GM12801 (cell line): ENCODE data around the gene SLCO4C1.

Experiments
- TF ChIP-seq, protein P1 (sequence below): IDR thresholded peaks from one replicate; pipeline ENCODE4 v1.5.1; 2011; ENCODE audit warnings: control low read depth; ENCODE audit not compliant: insufficient read length; ENCODE audit errors: extremely low read depth

SLCO4C1 gene

GRCh38 chr5:102296178-102296817, at the start of gene SLCO4C1:
Gene SLCO4C1, minus strand, starts transcription at chr5:102296284. Its CDS starts 22 bp downstream, at chr5:102296262.
- TF ChIP-seq, protein P1, sequence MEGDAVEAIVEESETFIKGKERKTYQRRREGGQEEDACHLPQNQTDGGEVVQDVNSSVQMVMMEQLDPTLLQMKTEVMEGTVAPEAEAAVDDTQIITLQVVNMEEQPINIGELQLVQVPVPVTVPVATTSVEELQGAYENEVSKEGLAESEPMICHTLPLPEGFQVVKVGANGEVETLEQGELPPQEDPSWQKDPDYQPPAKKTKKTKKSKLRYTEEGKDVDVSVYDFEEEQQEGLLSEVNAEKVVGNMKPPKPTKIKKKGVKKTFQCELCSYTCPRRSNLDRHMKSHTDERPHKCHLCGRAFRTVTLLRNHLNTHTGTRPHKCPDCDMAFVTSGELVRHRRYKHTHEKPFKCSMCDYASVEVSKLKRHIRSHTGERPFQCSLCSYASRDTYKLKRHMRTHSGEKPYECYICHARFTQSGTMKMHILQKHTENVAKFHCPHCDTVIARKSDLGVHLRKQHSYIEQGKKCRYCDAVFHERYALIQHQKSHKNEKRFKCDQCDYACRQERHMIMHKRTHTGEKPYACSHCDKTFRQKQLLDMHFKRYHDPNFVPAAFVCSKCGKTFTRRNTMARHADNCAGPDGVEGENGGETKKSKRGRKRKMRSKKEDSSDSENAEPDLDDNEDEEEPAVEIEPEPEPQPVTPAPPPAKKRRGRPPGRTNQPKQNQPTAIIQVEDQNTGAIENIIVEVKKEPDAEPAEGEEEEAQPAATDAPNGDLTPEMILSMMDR = no peak

DNA sequence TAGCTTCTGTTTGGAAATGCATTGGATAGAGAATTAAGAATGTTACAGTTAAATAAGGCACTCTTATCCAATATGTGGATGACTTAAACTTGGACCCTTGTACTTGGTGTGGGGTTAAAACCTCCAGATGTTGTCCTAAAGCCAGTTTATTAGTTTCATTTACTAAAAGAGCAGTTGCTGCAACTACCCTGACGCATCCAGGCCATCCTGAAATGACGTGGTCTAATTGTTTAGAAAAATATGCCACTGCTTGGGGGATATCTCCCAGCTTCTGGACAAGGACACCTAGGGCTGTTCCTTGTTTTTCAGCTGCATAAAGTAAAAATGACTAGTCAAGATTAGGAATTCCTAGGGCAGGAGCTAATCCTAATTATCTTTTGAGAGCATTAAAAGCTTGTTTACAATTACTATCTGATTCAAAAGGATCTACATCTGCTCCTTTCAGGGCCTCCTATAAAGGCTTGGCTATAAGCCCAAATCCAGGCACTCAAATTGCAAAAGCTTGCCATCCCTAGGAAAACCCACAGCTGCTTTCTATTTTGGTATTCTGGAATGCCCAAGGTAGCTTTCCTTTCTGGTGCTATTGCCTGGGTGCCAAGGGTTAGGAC, 45.7 kb upstream of the SLCO4C1 start:
- TF ChIP-seq, protein P1 = no peak

DNA sequence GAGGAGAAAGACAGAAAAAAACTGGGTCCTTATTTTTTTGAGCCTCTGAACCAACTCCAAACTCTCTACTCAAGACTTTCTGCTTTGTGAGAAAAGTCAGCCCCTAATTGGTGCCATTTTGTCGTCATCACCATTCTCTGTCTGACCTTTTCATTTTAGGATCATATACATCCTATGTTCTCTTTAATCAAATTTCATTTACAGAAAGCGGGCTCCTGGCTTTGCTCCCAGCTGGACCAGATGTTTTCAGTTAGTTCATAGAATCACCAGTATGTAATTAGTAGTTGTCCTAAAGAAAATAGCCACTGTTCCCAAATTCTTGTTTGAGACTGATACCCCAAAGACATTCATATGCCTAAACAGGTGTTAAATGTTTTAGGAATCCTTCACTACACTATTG, 28.6 kb upstream of the SLCO4C1 start:
- TF ChIP-seq, protein P1 = no peak

DNA sequence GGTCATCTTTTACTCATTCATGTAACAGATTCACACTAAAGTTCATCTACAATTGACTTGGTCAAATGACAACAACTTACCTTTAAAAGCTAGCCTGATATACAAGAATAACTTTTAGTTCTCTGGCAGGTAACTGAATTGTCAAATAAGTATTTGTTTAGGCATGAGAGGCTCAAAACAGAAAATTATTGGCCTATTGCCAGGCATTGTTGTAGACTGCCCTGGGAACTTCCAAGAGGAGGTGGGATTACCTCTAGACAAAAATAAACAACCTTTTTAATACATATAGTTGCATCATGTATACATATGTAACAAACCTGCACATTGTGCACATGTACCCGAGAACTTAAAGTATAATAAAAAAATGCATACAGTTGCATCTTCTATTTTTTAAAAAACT, 18.2 kb upstream of the SLCO4C1 start:
- TF ChIP-seq, protein P1 = no peak

DNA sequence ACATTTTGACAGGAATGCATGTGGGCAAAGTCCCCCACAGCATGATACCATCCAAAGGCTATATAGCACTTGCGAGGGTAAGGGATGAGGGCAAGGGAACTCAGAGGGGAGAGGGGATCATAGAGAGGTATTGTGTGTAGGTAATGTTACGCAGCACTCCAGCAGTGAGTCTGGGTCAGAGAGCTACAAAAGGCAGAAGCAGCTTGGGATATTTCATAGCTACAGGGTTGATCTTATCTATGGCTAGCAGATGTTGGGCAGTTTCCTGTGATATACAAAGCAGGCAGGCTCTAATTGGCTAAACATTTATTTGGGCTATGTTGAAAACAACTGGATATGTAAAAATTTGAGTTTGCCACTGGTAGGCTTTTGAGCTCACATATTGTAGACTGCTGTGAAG, 17.8 kb upstream of the SLCO4C1 start:
- TF ChIP-seq, protein P1 = no peak

GRCh38 chr5:102312586-102313370, 16.7 kb upstream of the SLCO4C1 start:
- TF ChIP-seq, protein P1 = no peak

DNA sequence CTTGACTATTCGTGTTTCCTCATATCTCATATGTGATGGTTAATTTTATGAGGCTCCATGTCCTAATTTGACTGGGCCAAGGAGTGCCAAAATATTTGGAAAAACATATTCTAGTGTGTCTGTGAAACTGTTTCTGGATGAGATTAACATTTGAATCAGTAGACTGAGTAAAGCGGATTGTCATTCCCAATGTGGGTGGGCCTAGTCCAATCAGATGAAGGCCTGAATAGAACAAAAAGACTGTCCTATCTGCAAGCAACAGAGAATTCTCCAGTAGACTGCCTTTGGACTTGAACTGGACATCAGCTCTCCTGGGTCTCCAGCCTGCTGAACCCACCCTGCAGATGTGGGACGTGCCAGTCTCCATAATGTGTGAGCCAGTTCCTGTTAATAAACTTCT, 13.5 kb upstream of the SLCO4C1 start:
- TF ChIP-seq, protein P1 = no peak
